Glutamatergic neuron (in vitro differentiated cells): ENCODE measurements around the gene EXD1. TPM values are rescaled to one million over a fixed set of nuclear protein-coding genes. Genes with fewer than 3 reads are reported as not detected.
"Not testable (repeated sequence)": the region's sequence is repeated elsewhere in the genome, so short reads cannot be mapped to it uniquely, and the experiment has no call there.

Experiments
- DNase-seq: peaks from one replicate; pipeline ENCODE4 v3.0.0; 2022
- H3K27ac Mint-ChIP-seq: one replicate; pipeline ENCODE4 v1.8.0; 2020; ENCODE audit warnings: mild to moderate bottlenecking, mixed read lengths, inconsistent platforms; ENCODE audit not compliant: unreplicated experiment
- H3K27me3 Mint-ChIP-seq: one replicate; pipeline ENCODE4 v1.8.0; 2020; ENCODE audit warnings: mild to moderate bottlenecking, moderate library complexity, mixed read lengths, inconsistent platforms; ENCODE audit not compliant: unreplicated experiment
- H3K36me3 Mint-ChIP-seq: one replicate; pipeline ENCODE4 v1.8.0; 2020; ENCODE audit warnings: mild to moderate bottlenecking, mixed read lengths, inconsistent platforms; ENCODE audit not compliant: unreplicated experiment
- H3K4me1 Mint-ChIP-seq: one replicate; pipeline ENCODE4 v1.8.0; 2020; ENCODE audit warnings: mild to moderate bottlenecking, low read depth, mixed read lengths, inconsistent platforms; ENCODE audit not compliant: unreplicated experiment
- H3K4me3 Mint-ChIP-seq: one replicate; pipeline ENCODE4 v1.8.0; 2020; ENCODE audit warnings: mild to moderate bottlenecking, mixed read lengths, inconsistent platforms; ENCODE audit not compliant: unreplicated experiment
- H3K9me3 Mint-ChIP-seq: one replicate; pipeline ENCODE4 v1.8.0; 2020; ENCODE audit warnings: mild to moderate bottlenecking, moderate library complexity, mixed read lengths, inconsistent platforms; ENCODE audit not compliant: unreplicated experiment
- CTCF ChIP-seq: fragments of 200-600 bp; sonication (generic); IDR thresholded peaks from one replicate; pipeline ENCODE4 v1.5.0; 2021; ENCODE audit not compliant: partially characterized antibody, unreplicated experiment
- total RNA-seq: library from RNA; stranded (reverse); fragmentation: NEBNext Ultra II Directional; extraction: Animal tissue kit (Norgen Biotek cat#: 25700); gene quantifications from one replicate; pipeline ENCODE4 v1.2.1, GENCODE V29; 2021; ENCODE audit not compliant: unreplicated experiment

EXD1 gene
- total RNA-seq, 1 donor from 2014 or later: not detected

GRCh38 chr15:41269887-41270286, 39.3 kb upstream of the EXD1 start:
- no peak for DNase-seq
- Mint-ChIP-seq H3K4me1 (no peaks in the 10 kb centered on the region), H3K27me3 (peaks cover 1% of the 10 kb centered on the region), H3K4me3 (no peak overlapping the region), H3K36me3 (no peaks in the 10 kb centered on the region), H3K27ac (no peak overlapping the region), H3K9me3 (peaks cover 2% of the 10 kb centered on the region)
- no peak for TF ChIP-seq CTCF

- Mint-ChIP-seq H3K4me1 (no peaks in the 10 kb centered on the region), H3K4me3 (no peak overlapping the region), H3K9me3 (peaks cover 2% of the 10 kb centered on the region), H3K36me3 (no peaks in the 10 kb centered on the region), H3K27ac (no peak overlapping the region), H3K27me3 (no peaks in the 10 kb centered on the region)
- TF ChIP-seq CTCF: no peak
- no peak for DNase-seq
Measured at GRCh38 chr15:41263891-41264351, 33.4 kb upstream of the EXD1 start.

GRCh38 chr15:41262571-41262970, 32.0 kb upstream of the EXD1 start:
- TF ChIP-seq CTCF: no peak
- Mint-ChIP-seq H3K27me3 (no peaks in the 10 kb centered on the region), H3K4me1 (no peaks in the 10 kb centered on the region), H3K4me3 (no peak overlapping the region), H3K27ac (no peak overlapping the region), H3K36me3 (no peaks in the 10 kb centered on the region), H3K9me3 (peaks cover 2% of the 10 kb centered on the region)
- DNase-seq: no peak

- H3K27ac Mint-ChIP-seq, H3K4me1 Mint-ChIP-seq, DNase-seq, H3K27me3 Mint-ChIP-seq, H3K36me3 Mint-ChIP-seq, H3K4me3 Mint-ChIP-seq, H3K9me3 Mint-ChIP-seq: not testable (repeated sequence)
Measured at GRCh38 chr15:41260924-41261323, 30.4 kb upstream of the EXD1 start.

- H3K27me3 Mint-ChIP-seq: no peaks in the 10 kb centered on the region
- H3K9me3 Mint-ChIP-seq: no peaks in the 10 kb centered on the region
- H3K27ac Mint-ChIP-seq: no peak overlapping the region
- no peak for TF ChIP-seq CTCF
- no peaks in the 10 kb centered on the region for H3K36me3 Mint-ChIP-seq
- no peaks in the 10 kb centered on the region for H3K4me1 Mint-ChIP-seq
- no peak for DNase-seq
- no peak overlapping the region for H3K4me3 Mint-ChIP-seq
Measured at GRCh38 chr15:41259546-41260189, 29.1 kb upstream of the EXD1 start.
